Loucy (cell line): Measurements from ENCODE around the gene LCA5.

Experiments
- H2AFZ ChIP-seq: fragments of 200-600 bp; sonication (generic); 2 replicates; pipeline ENCODE4 v1.6.0; 2016; ENCODE audit warnings: antibody characterized with exemption, mild to moderate bottlenecking, low read length, moderate library complexity
- H3F3A ChIP-seq: fragments of 200-600 bp; 2 replicates; pipeline ENCODE4 v1.6.0; 2016; ENCODE audit warnings: antibody characterized with exemption, low read depth, mild to moderate bottlenecking
- H3K27me3 ChIP-seq: fragments of 200-600 bp; sonication (generic); 2 replicates; pipeline ENCODE4 v1.6.1; 2014; ENCODE audit warnings: low read length, mild to moderate bottlenecking; ENCODE audit not compliant: insufficient read depth, poor library complexity, severe bottlenecking
- H3K36me3 ChIP-seq: fragments of 200-600 bp; sonication (generic); 2 replicates; pipeline ENCODE4 v1.6.1; 2016; ENCODE audit warnings: low read length; ENCODE audit not compliant: insufficient read depth
- H3K4me1 ChIP-seq: fragments of 200-600 bp; sonication (generic); 2 replicates; pipeline ENCODE4 v1.5.1; 2014; ENCODE audit warnings: low read length, mild to moderate bottlenecking; ENCODE audit not compliant: insufficient read depth, poor library complexity, severe bottlenecking
- H3K4me2 ChIP-seq: fragments of 200-600 bp; sonication (generic); 2 replicates; pipeline ENCODE4 v1.6.0; 2014; ENCODE audit warnings: antibody characterized with exemption, low read length, low read depth, mild to moderate bottlenecking; ENCODE audit not compliant: poor library complexity, severe bottlenecking
- H3K4me3 ChIP-seq: fragments of 200-600 bp; sonication (generic); 2 replicates; pipeline ENCODE4 v1.5.1; 2014; ENCODE audit warnings: low read length, mild to moderate bottlenecking, mixed read lengths; ENCODE audit not compliant: poor library complexity, severe bottlenecking
- H3K79me2 ChIP-seq: fragments of 200-600 bp; sonication (generic); 2 replicates; pipeline ENCODE4 v1.6.1; 2014; ENCODE audit warnings: low read length; ENCODE audit not compliant: insufficient read depth
- H3K9ac ChIP-seq: fragments of 200-600 bp; sonication (generic); 2 replicates; pipeline ENCODE4 v1.6.0; 2014; ENCODE audit warnings: mild to moderate bottlenecking, low read depth, low read length, moderate library complexity; ENCODE audit not compliant: poor library complexity, severe bottlenecking
- H3K9me2 ChIP-seq: fragments of 200-600 bp; sonication (generic); replicated peaks from 2 replicates; pipeline ENCODE4 v1.6.1; 2016; ENCODE audit warnings: low read depth, low read length, mixed read lengths
- H3K9me3 ChIP-seq: fragments of 200-600 bp; sonication (generic); 2 replicates; pipeline ENCODE4 v1.6.1; 2014; ENCODE audit warnings: mild to moderate bottlenecking, antibody characterized with exemption, low read length, low read depth; ENCODE audit not compliant: insufficient read depth
- H4K20me1 ChIP-seq: fragments of 200-600 bp; sonication (generic); 2 replicates; pipeline ENCODE4 v1.6.0; 2014; ENCODE audit warnings: antibody characterized with exemption, low read length, mild to moderate bottlenecking; ENCODE audit not compliant: insufficient read depth, poor library complexity, severe bottlenecking
- EZH2phosphoT487 ChIP-seq: fragments of 200-600 bp; IDR thresholded peaks from 2 replicates; pipeline ENCODE4 v1.6.1; 2018; ENCODE audit warnings: antibody characterized with exemption, mild to moderate bottlenecking, moderate library complexity, borderline replicate concordance
- TF ChIP-seq, protein P1 (sequence below): fragments of 200-600 bp; sonication (generic); conservative IDR thresholded peaks from 2 replicates; pipeline ENCODE4 v1.5.1; 2014; ENCODE audit warnings: mild to moderate bottlenecking, antibody characterized with exemption, low read length

LCA5 gene

DNA sequence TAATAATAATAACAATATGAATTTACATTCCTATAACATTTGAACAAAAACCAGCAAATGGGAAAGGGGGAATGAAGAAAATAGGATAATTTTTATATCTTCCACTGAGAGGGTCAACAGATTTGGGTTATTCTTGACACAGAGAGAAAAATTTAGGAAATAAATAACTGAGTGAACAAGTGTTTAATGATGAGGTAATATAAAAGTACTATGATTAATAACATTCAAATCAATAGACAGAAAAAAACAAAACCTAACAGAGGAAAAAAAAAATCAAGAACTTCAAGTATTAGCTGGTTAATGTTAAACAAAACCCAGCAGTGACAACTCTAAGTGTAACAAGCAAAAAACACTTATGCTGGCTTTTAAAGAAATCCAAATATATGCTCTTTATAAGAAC lies 66.5 kb downstream of the LCA5 start:
- H3K79me2 ChIP-seq, result no peaks in the 10 kb centered on the region
- H2AFZ ChIP-seq, result no peak overlapping the region
- no peaks in the 10 kb centered on the region for H4K20me1 ChIP-seq
- H3K4me1 ChIP-seq, result no peaks in the 10 kb centered on the region
- H3K4me3 ChIP-seq, result no peak overlapping the region
- H3K9me2 ChIP-seq, result no peaks in the 10 kb centered on the region
- no peak overlapping the region for H3K9ac ChIP-seq
- TF ChIP-seq, protein P1, sequence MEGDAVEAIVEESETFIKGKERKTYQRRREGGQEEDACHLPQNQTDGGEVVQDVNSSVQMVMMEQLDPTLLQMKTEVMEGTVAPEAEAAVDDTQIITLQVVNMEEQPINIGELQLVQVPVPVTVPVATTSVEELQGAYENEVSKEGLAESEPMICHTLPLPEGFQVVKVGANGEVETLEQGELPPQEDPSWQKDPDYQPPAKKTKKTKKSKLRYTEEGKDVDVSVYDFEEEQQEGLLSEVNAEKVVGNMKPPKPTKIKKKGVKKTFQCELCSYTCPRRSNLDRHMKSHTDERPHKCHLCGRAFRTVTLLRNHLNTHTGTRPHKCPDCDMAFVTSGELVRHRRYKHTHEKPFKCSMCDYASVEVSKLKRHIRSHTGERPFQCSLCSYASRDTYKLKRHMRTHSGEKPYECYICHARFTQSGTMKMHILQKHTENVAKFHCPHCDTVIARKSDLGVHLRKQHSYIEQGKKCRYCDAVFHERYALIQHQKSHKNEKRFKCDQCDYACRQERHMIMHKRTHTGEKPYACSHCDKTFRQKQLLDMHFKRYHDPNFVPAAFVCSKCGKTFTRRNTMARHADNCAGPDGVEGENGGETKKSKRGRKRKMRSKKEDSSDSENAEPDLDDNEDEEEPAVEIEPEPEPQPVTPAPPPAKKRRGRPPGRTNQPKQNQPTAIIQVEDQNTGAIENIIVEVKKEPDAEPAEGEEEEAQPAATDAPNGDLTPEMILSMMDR, result no peak
- no peak for TF ChIP-seq EZH2phosphoT487
- no peaks in the 10 kb centered on the region for H3K27me3 ChIP-seq
- no peaks in the 10 kb centered on the region for H3F3A ChIP-seq
- no peaks in the 10 kb centered on the region for H3K36me3 ChIP-seq
- H3K4me2 ChIP-seq, result no peak overlapping the region
- no peaks in the 10 kb centered on the region for H3K9me3 ChIP-seq

DNA sequence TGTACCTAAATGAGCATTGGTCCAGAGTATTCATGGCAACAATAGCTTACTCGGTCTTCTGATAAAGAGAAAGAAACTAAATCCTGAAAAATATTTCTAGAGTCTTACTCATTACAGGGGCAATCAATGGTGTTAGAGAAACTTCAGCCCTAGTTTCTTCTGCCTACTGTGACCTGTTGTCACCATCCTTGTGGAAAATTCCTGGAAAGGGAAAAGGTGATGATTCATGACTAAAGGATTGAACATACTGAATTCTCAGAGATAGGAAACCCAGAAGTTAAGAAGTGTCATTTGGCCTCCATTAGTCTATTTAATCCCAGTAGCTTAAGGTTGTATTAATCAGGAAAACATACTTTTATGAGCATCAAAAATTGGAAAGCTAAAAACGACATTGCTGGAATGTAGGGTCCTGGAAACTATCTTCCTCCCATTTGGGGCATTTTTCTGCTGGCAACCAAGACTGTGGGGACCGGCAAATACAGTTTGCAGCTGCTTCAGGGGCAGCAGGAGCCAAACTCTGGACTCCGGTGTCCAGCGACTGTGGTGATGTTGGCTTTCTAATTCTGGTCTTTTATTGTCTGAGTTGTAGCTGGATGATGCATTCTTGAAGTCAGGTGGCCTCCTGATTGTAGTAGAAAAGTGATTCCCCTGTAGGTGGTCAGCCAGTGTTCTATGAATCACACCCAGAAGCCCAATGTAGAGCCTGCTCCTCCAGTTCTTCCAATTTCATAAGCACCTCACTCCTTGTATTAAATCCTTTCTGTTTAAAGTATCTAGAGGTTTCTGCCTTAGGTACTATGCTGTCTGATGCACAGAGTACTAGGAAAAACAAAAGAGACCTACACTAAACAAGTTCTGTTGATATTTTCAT lies 67.6 kb downstream of the LCA5 start:
- TF ChIP-seq EZH2phosphoT487, result no peak
- TF ChIP-seq, protein P1, result no peak
- no peaks in the 10 kb centered on the region for H4K20me1 ChIP-seq
- no peak overlapping the region for H3K9ac ChIP-seq
- H3K27me3 ChIP-seq, result no peaks in the 10 kb centered on the region
- H3F3A ChIP-seq, result no peaks in the 10 kb centered on the region
- H2AFZ ChIP-seq, result no peak overlapping the region
- no peak overlapping the region for H3K4me2 ChIP-seq
- no peaks in the 10 kb centered on the region for H3K79me2 ChIP-seq
- H3K9me2 ChIP-seq, result no peaks in the 10 kb centered on the region
- no peaks in the 10 kb centered on the region for H3K36me3 ChIP-seq
- no peaks in the 10 kb centered on the region for H3K4me1 ChIP-seq
- no peak overlapping the region for H3K4me3 ChIP-seq
- H3K9me3 ChIP-seq, result no peaks in the 10 kb centered on the region

DNA sequence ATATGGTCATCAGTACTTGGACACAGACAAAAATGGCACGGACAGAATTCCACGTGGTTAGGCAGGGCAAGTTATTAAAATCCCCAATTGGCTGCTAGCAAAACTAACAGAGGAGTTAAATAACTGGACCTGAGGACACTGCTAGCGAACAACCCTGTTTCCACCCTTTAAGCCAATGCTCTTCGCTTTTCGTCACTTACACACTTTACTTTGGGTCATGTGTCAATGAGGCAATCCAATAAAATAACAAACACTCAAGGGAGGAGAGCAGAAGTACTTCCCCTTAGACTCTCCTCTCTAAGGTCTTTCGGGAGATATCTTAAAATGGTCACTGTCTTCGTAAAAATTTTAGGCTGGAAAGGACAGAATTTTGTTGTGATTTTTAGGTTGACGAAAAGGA lies 68.6 kb downstream of the LCA5 start:
- Histone ChIP-seq H3K36me3 (no peaks in the 10 kb centered on the region), H3K9ac (no peak overlapping the region), H4K20me1 (no peaks in the 10 kb centered on the region), H2AFZ (no peak overlapping the region), H3K27me3 (no peaks in the 10 kb centered on the region), H3K4me1 (no peaks in the 10 kb centered on the region), H3K4me2 (no peak overlapping the region), H3K9me2 (no peaks in the 10 kb centered on the region), H3K79me2 (no peaks in the 10 kb centered on the region), H3K9me3 (no peaks in the 10 kb centered on the region), H3F3A (no peaks in the 10 kb centered on the region), H3K4me3 (no peak overlapping the region)
- no peak for TF ChIP-seq EZH2phosphoT487
- TF ChIP-seq, protein P1, result no peak
